GM18505 (cell line): ENCODE results near the gene RAB2B.

ENCODE experiments used
- ATAC-seq: cut with Tn5 transposase; IDR thresholded peaks from one replicate; pipeline ENCODE4 v1.9.1; 2021; ENCODE audit not compliant: unreplicated experiment
- POLR2A ChIP-seq: IDR thresholded peaks from 4 replicates; pipeline ENCODE4 v1.6.1; 2011; ENCODE audit warnings: borderline replicate concordance; ENCODE audit not compliant: insufficient read depth, insufficient read length; ENCODE audit errors: extremely low read depth

Gene RAB2B

GRCh38 chr14:21503376-21503775, 26.6 kb upstream of the RAB2B start:
- no peak for TF ChIP-seq POLR2A
- ATAC-seq = no peak

- ATAC-seq = no peak
- TF ChIP-seq POLR2A = no peak
These were observed 24.8 kb upstream of the RAB2B start for GRCh38 chr14:21501568-21501967.

- TF ChIP-seq POLR2A = no peak
- ATAC-seq = no peak
These were observed 22.1 kb upstream of the RAB2B start for GRCh38 chr14:21498540-21499526.

GRCh38 chr14:21496453-21496852, 19.7 kb upstream of the RAB2B start:
- TF ChIP-seq POLR2A = no peak
- ATAC-seq = no peak

GRCh38 chr14:21494902-21495762, 18.4 kb upstream of the RAB2B start:
- no peak for TF ChIP-seq POLR2A
- ATAC-seq = no peak

GRCh38 chr14:21486640-21487087, 9.9 kb upstream of the RAB2B start:
- ATAC-seq = no peak
- no peak for TF ChIP-seq POLR2A

- peak; percentile 61 for TF ChIP-seq POLR2A
- ATAC-seq = no peak
These were observed 235 bp downstream of the RAB2B start for GRCh38 chr14:21476523-21476924.

GRCh38 chr14:21475767-21476522, 814 bp downstream of the RAB2B start:
- no peak for ATAC-seq
- TF ChIP-seq POLR2A = no peak

- ATAC-seq = no peak
- TF ChIP-seq POLR2A = no peak
These were observed 9.1 kb downstream of the RAB2B start for GRCh38 chr14:21467616-21468015.

GRCh38 chr14:21455912-21456667, 20.7 kb downstream of the RAB2B start, which contains the start of gene CHD8:
Gene CHD8 (minus strand): TSS chr14:21456123. CDS start chr14:21431643, 24,480 bp downstream.
- peak; percentile 90 for TF ChIP-seq POLR2A
- ATAC-seq = peak; percentile 97

- ATAC-seq = peak; percentile 20
These were observed 21.2 kb downstream of the RAB2B start for GRCh38 chr14:21455592-21455911.

More at GRCh38 chr14:21455592-21455911, 21.2 kb downstream of the RAB2B start:
- TF ChIP-seq POLR2A = no peak
